Activated T-helper 17 cell treated with anti-CD3 and anti-CD28 coated beads, Interleukin-2, amount 50 U/mL, for 72 hours (primary cell): ENCODE measurements around the gene CARMIL3. TPM values are rescaled to one million over a fixed set of nuclear protein-coding genes. Genes with fewer than 3 reads are reported as not detected.
"Not testable (repeated sequence)": the region's sequence is repeated elsewhere in the genome, so short reads cannot be mapped to it uniquely, and the experiment has no call there.

Experiments used
- ATAC-seq: fragments of 150-1000 bp; cut with Tn5 transposase; replicated peaks from 2 replicates; pipeline ENCODE4 v1.10.0; 2021; ENCODE audit warnings: mild to moderate bottlenecking, moderate library complexity
- H3K27ac Mint-ChIP-seq: one replicate; pipeline ENCODE4 v1.8.0; 2022; ENCODE audit warnings: mixed read lengths
- H3K27me3 Mint-ChIP-seq: one replicate; pipeline ENCODE4 v1.8.0; 2022; ENCODE audit warnings: mixed read lengths
- H3K36me3 Mint-ChIP-seq: one replicate; pipeline ENCODE4 v1.8.0; 2022; ENCODE audit warnings: low read depth, mild to moderate bottlenecking, mixed read lengths
- H3K4me1 Mint-ChIP-seq: one replicate; pipeline ENCODE4 v1.8.0; 2022; ENCODE audit warnings: mixed read lengths
- H3K4me3 Mint-ChIP-seq: one replicate; pipeline ENCODE4 v1.8.0; 2022; ENCODE audit warnings: mild to moderate bottlenecking, mixed read lengths
- H3K9me3 Mint-ChIP-seq: one replicate; pipeline ENCODE4 v1.8.0; 2022; ENCODE audit warnings: mixed read lengths
- total RNA-seq, 2 donors: library from RNA; stranded (reverse); gene quantifications; one replicate each; pipeline ENCODE4 v1.2.3, GENCODE V29; 2022

The CARMIL3 gene
- total RNA-seq, 2 donors from 2014 or later = 2.1 to 4.2 TPM

- Mint-ChIP-seq H3K4me3 (no peak overlapping the region), H3K36me3 (peaks cover 69% of the 10 kb centered on the region), H3K27ac (no peak overlapping the region), H3K27me3 (no peaks in the 10 kb centered on the region), H3K4me1 (peaks cover 9% of the 10 kb centered on the region), H3K9me3 (no peaks in the 10 kb centered on the region)
- no peak for ATAC-seq
These were observed 46.6 kb downstream of the CARMIL3 start for GRCh38 chr14:24098229-24098926.

- peaks cover 6% of the 10 kb centered on the region for H3K4me1 Mint-ChIP-seq
- H3K27ac Mint-ChIP-seq = no peak overlapping the region
- H3K4me3 Mint-ChIP-seq = no peak overlapping the region
- no peaks in the 10 kb centered on the region for H3K9me3 Mint-ChIP-seq
- peaks cover 77% of the 10 kb centered on the region for H3K36me3 Mint-ChIP-seq
- no peaks in the 10 kb centered on the region for H3K27me3 Mint-ChIP-seq
- ATAC-seq = no peak
These were observed 47.4 kb downstream of the CARMIL3 start for GRCh38 chr14:24098927-24099813.

- H3K27ac Mint-ChIP-seq = peak overlapping the region; percentile 46
- ATAC-seq = no peak
- H3K9me3 Mint-ChIP-seq = no peaks in the 10 kb centered on the region
- H3K4me3 Mint-ChIP-seq = no peak overlapping the region
- peaks cover 5% of the 10 kb centered on the region for H3K4me1 Mint-ChIP-seq
- peaks cover 75% of the 10 kb centered on the region for H3K36me3 Mint-ChIP-seq
- H3K27me3 Mint-ChIP-seq = no peaks in the 10 kb centered on the region
These were observed 48.6 kb downstream of the CARMIL3 start for GRCh38 chr14:24100197-24100981.

GRCh38 chr14:24100982-24101494 lies 49.2 kb downstream of the CARMIL3 start:
- peaks cover 70% of the 10 kb centered on the region for H3K36me3 Mint-ChIP-seq
- no peaks in the 10 kb centered on the region for H3K4me1 Mint-ChIP-seq

GRCh38 chr14:24102357-24103048 lies 50.7 kb downstream of the CARMIL3 start:
- Mint-ChIP-seq H3K27ac (no peak overlapping the region), H3K4me1 (no peaks in the 10 kb centered on the region), H3K36me3 (peaks cover 60% of the 10 kb centered on the region), H3K4me3 (no peak overlapping the region), H3K9me3 (no peaks in the 10 kb centered on the region), H3K27me3 (no peaks in the 10 kb centered on the region)
- ATAC-seq = no peak

More at GRCh38 chr14:24100982-24101494, 49.2 kb downstream of the CARMIL3 start:
- ATAC-seq = no peak
- Mint-ChIP-seq H3K27me3 (no peaks in the 10 kb centered on the region), H3K4me3 (no peak overlapping the region), H3K27ac (peak overlapping the region; percentile 46), H3K9me3 (no peaks in the 10 kb centered on the region)

GRCh38 chr14:24103451-24103850 lies 51.6 kb downstream of the CARMIL3 start:
- Mint-ChIP-seq H3K27ac (no peak overlapping the region), H3K4me1 (no peaks in the 10 kb centered on the region), H3K36me3 (peaks cover 52% of the 10 kb centered on the region), H3K27me3 (no peaks in the 10 kb centered on the region), H3K4me3 (no peak overlapping the region), H3K9me3 (no peaks in the 10 kb centered on the region)
- ATAC-seq = no peak

GRCh38 chr14:24105609-24106239 lies 53.9 kb downstream of the CARMIL3 start:
- not testable (repeated sequence) for H3K4me1 Mint-ChIP-seq, H3K9me3 Mint-ChIP-seq, H3K27me3 Mint-ChIP-seq, H3K4me3 Mint-ChIP-seq, ATAC-seq
- Mint-ChIP-seq H3K36me3 (peaks cover 35% of the 10 kb centered on the region), H3K27ac (peak overlapping the region; percentile 28)

GRCh38 chr14:24106672-24107271 lies 55.0 kb downstream of the CARMIL3 start:
- peaks cover 27% of the 10 kb centered on the region for H3K36me3 Mint-ChIP-seq
- no peak for ATAC-seq
- H3K27ac Mint-ChIP-seq = no peak overlapping the region
- no peaks in the 10 kb centered on the region for H3K9me3 Mint-ChIP-seq
- H3K27me3 Mint-ChIP-seq = no peaks in the 10 kb centered on the region
- H3K4me3 Mint-ChIP-seq = no peak overlapping the region
- H3K4me1 Mint-ChIP-seq = no peaks in the 10 kb centered on the region

- Mint-ChIP-seq H3K27ac (peak overlapping the region; percentile 93), H3K36me3 (peaks cover 15% of the 10 kb centered on the region), H3K27me3 (no peaks in the 10 kb centered on the region), H3K4me1 (no peaks in the 10 kb centered on the region), H3K4me3 (peak overlapping the region; percentile 75), H3K9me3 (no peaks in the 10 kb centered on the region)
- ATAC-seq = no peak
These were observed 56.6 kb downstream of the CARMIL3 start for GRCh38 chr14:24108336-24108874.

- no peak overlapping the region for H3K27ac Mint-ChIP-seq
- ATAC-seq = no peak
- no peaks in the 10 kb centered on the region for H3K4me1 Mint-ChIP-seq
- no peak overlapping the region for H3K4me3 Mint-ChIP-seq
- no peaks in the 10 kb centered on the region for H3K9me3 Mint-ChIP-seq
- H3K36me3 Mint-ChIP-seq = peaks cover 7% of the 10 kb centered on the region
- H3K27me3 Mint-ChIP-seq = no peaks in the 10 kb centered on the region
These were observed 58.3 kb downstream of the CARMIL3 start for GRCh38 chr14:24110060-24110459.

- ATAC-seq = no peak
- no peak overlapping the region for H3K27ac Mint-ChIP-seq
- H3K36me3 Mint-ChIP-seq = peaks cover 11% of the 10 kb centered on the region
- H3K4me1 Mint-ChIP-seq = peaks cover 4% of the 10 kb centered on the region
- H3K9me3 Mint-ChIP-seq = no peaks in the 10 kb centered on the region
- H3K27me3 Mint-ChIP-seq = no peaks in the 10 kb centered on the region
- no peak overlapping the region for H3K4me3 Mint-ChIP-seq
These were observed 58.7 kb downstream of the CARMIL3 start for GRCh38 chr14:24110523-24110922.

- Mint-ChIP-seq H3K27ac (peak overlapping the region; percentile 98), H3K27me3 (no peaks in the 10 kb centered on the region), H3K4me1 (peaks cover 20% of the 10 kb centered on the region), H3K36me3 (peaks cover 40% of the 10 kb centered on the region), H3K4me3 (peak overlapping the region; percentile 100), H3K9me3 (no peaks in the 10 kb centered on the region)
- no peak for ATAC-seq
These were observed 61.6 kb downstream of the CARMIL3 start for GRCh38 chr14:24113379-24113800.
